AG04450 (cell line): ENCODE measurements around the gene SLC39A13. TPM values are rescaled to one million over a fixed set of nuclear protein-coding genes. Genes with fewer than 3 reads are reported as not detected.
A peak's percentile ranks its signal among the peaks of the same experiment; 100 is the strongest.

Experiments
- CTCF ChIA-PET: fragments of 300-600, 350-600 bp; formaldehyde crosslinking; extraction: SDS; loops from one replicate; lab custom pipeline; 2022; ENCODE audit warnings: antibody characterized with exemption, inconsistent platforms; lab: Charles Lee
- POLR2A ChIA-PET: fragments of 350-600 bp; formaldehyde crosslinking; extraction: SDS; loops from one replicate; lab custom pipeline; 2021; ENCODE audit warnings: antibody characterized with exemption, inconsistent platforms; lab: Yijun Ruan, JAX
- DNase-seq: peaks from one replicate; pipeline ENCODE4 v3.0.0-alpha.2; 2011; ENCODE audit warnings: low read depth, low spot score
- H3K27ac ChIP-seq: one replicate; pipeline ENCODE4 v1.5.1; 2012; ENCODE audit warnings: low read depth, low read length, control low read depth
- H3K27me3 ChIP-seq: one replicate; pipeline ENCODE4 v1.6.0; 2012; ENCODE audit warnings: low read length; ENCODE audit not compliant: control insufficient read depth, insufficient read depth
- H3K4me3 ChIP-seq: 2 replicates; pipeline ENCODE4 v1.5.1; 2011; ENCODE audit warnings: mild to moderate bottlenecking, low read depth, low read length, control low read depth
- H3K9me3 ChIP-seq: 2 replicates; pipeline ENCODE4 v1.5.1; 2012; ENCODE audit warnings: low read length; ENCODE audit not compliant: control insufficient read depth, insufficient read depth
- CTCF ChIP-seq: IDR thresholded peaks from 2 replicates; pipeline ENCODE4 v1.5.1; 2011; ENCODE audit warnings: low read depth, low read length, control low read depth, inconsistent platforms
- polyA plus RNA-seq: library from polyadenylated mRNA; depleted of rRNA; stranded (reverse); fragments of >200 nt; gene quantifications from 2 replicates; pipeline ENCODE4 v1.2.3, GENCODE V29; 2011

SLC39A13 gene
- polyA plus RNA-seq, 1 experiment, result 54.4 TPM

GRCh38 chr11:47391077-47391583 is 17.3 kb upstream of the SLC39A13 start:
- no peak overlapping the region for H3K4me3 ChIP-seq
- no peaks in the 10 kb centered on the region; the same call in 1 of the 2 replicates for H3K9me3 ChIP-seq
- no peak for DNase-seq
- ChIA-PET POLR2A (no interaction called here), CTCF (interaction anchor here (1.1 to 3.4 kb wide), 3 partner anchors 17 to 36 kb away, joined by 3 to 31 read pairs (median 3); no protein-coding TSS in a partner anchor)
- no peaks in the 10 kb centered on the region for H3K27me3 ChIP-seq
- H3K27ac ChIP-seq, result no peak overlapping the region
- no peak for TF ChIP-seq CTCF

GRCh38 chr11:47391711-47392432 is 16.5 kb upstream of the SLC39A13 start:
- TF ChIP-seq CTCF, result no peak
- POLR2A ChIA-PET, result interaction anchor here (2.3 kb wide), 1 partner anchor 17 kb away, joined by 7 read pairs; the partner anchor contains the start of gene SLC39A13

DNA sequence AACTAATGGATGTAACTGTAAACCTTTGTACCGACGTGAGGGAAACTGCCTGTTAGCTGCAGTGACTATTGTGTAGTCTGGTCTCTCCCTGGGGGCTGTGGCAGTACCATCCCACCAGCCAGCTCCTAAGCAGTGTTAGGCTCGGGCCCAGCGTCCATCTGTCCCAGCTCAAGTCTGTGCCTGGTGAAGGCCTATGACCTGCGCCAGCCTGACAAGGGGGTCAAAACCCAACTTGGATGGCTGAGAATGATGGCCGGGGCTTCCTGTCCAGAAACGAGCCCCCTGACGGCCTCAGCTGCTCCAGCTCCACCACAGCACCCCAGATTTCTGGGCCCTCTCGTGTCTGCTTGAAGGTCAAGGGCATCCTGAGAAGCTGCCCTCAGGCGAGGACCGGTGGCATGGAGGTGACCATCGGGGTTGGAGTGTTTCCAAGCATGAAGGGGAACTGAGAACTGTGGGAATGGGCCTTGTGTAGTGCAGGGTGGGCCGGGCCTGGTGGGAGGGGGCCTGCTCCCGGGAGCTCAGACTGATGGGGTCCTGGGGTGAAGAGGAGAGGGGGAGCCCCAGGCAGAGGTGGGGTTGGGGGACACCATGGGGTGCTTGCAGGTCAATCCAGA is 15.7 kb upstream of the SLC39A13 start:
- ChIA-PET POLR2A (interaction anchor here (0.6 to 2.3 kb wide), 2 partner anchors 16 to 56 kb away, joined by 7 to 9 read pairs; partner anchors contain the start of gene SLC39A13), CTCF (interaction anchor here (1.1 to 3.4 kb wide), 4 partner anchors 18 to 213 kb away, joined by 3 to 31 read pairs (median 5); no protein-coding TSS in a partner anchor)
- Histone ChIP-seq H3K9me3 (no peaks in the 10 kb centered on the region; the same call in 1 of the 2 replicates), H3K27ac (no peak overlapping the region), H3K27me3 (no peaks in the 10 kb centered on the region), H3K4me3 (no peak overlapping the region)
- no peak for TF ChIP-seq CTCF
- no peak for DNase-seq

More at GRCh38 chr11:47391711-47392432, 16.5 kb upstream of the SLC39A13 start:
- DNase-seq, result no peak
- H3K4me3 ChIP-seq, result no peak overlapping the region
- no peaks in the 10 kb centered on the region for H3K27me3 ChIP-seq
- CTCF ChIA-PET, result interaction anchor here (1.2 to 3.4 kb wide), 2 partner anchors 18 to 37 kb away, joined by 3 to 31 read pairs; no protein-coding TSS in a partner anchor
- no peak overlapping the region for H3K27ac ChIP-seq
- H3K9me3 ChIP-seq, result no peaks in the 10 kb centered on the region; the same call in 1 of the 2 replicates

- CTCF ChIA-PET, result interaction anchor here (0.5 to 3.4 kb wide), 6 partner anchors 18 to 214 kb away, joined by 3 to 31 read pairs (median 4); no protein-coding TSS in a partner anchor
- TF ChIP-seq CTCF, result no peak
- Histone ChIP-seq H3K27ac (peak overlapping the region; percentile 89), H3K9me3 (no peaks in the 10 kb centered on the region; the same call in 1 of the 2 replicates), H3K4me3 (no peak overlapping the region), H3K27me3 (no peaks in the 10 kb centered on the region)
- POLR2A ChIA-PET, result interaction anchor here (0.6 to 2.3 kb wide), 3 partner anchors 14 to 57 kb away, joined by 3 to 9 read pairs (median 7); partner anchors contain the start of gene SLC39A13
- DNase-seq, result peak; percentile 53
These were observed 15.0 kb upstream of the SLC39A13 start for GRCh38 chr11:47393163-47394049.
